Heart left ventricle (tissue), 16 donors: ENCODE data around the gene LPO. TPM values are rescaled to one million over a fixed set of nuclear protein-coding genes. Genes with fewer than 3 reads are reported as not detected.

ENCODE experiments used
- ATAC-seq, 4 donors: fragments of 200-7000 bp; cut with Tn5 transposase; one replicate each; pipeline ENCODE4 v1.9.1; 2020 to 2022; ENCODE audit warnings: moderate library complexity in 4 of 4, mild to moderate bottlenecking in 3 of 4, moderate number of reproducible peaks in 1 of 4
- DNase-seq, 5 donors: peaks; one replicate each; pipeline ENCODE4 v3.0.0-alpha.2; 2020
- H3K27ac ChIP-seq, 12 donors: fragments of 200-600 bp; sonication (generic) in 4 of 12; one replicate each; pipeline versions ENCODE4 v1.5.0 to v1.8.0; 2016 to 2022; ENCODE audit warnings: mild to moderate bottlenecking in 2 of 12
- H3K27me3 ChIP-seq, 9 donors: fragments of 200-600 bp; sonication (generic) in 2 of 9; one replicate each; pipeline versions ENCODE4 v1.5.1 to v1.8.0; 2016 to 2022; ENCODE audit warnings: mild to moderate bottlenecking in 3 of 9
- H3K36me3 ChIP-seq, 9 donors: fragments of 200-600 bp; sonication (generic) in 2 of 9; one replicate each; pipeline versions ENCODE4 v1.5.0 to v1.8.0; 2018 to 2022; ENCODE audit warnings: mild to moderate bottlenecking in 2 of 9
- H3K4me1 ChIP-seq, 12 donors: fragments of 200-600 bp; sonication (generic) in 4 of 12; one replicate each; pipeline versions ENCODE4 v1.5.0 to v1.8.0; 2016 to 2022; ENCODE audit warnings: mild to moderate bottlenecking in 3 of 12
- H3K4me3 ChIP-seq, 12 donors: fragments of 200-600 bp; sonication (generic) in 4 of 12; one replicate each; pipeline versions ENCODE4 v1.5.0 to v1.8.0; 2017 to 2022; ENCODE audit warnings: mild to moderate bottlenecking in 9 of 12, moderate library complexity in 4 of 12
- H3K9me3 ChIP-seq, 12 donors: fragments of 200-600 bp; sonication (generic) in 4 of 12; one replicate each; pipeline versions ENCODE4 v1.5.0 to v1.8.0; 2016 to 2022; ENCODE audit warnings: mild to moderate bottlenecking in 1 of 12
- CTCF ChIP-seq, 12 donors: fragments of 200-600 bp; sonication (generic) in 4 of 12; IDR thresholded peaks; one replicate each; pipeline versions ENCODE4 v1.5.0 to v1.8.0; 2018 to 2022; ENCODE audit warnings: antibody characterized with exemption in 12 of 12, mild to moderate bottlenecking in 5 of 12
- POLR2A ChIP-seq, 2 donors: fragments of 450-650 bp; IDR thresholded peaks; one replicate each; pipeline ENCODE4 v1.6.1; 2017; ENCODE audit warnings: antibody characterized with exemption in 2 of 2, mild to moderate bottlenecking in 2 of 2, moderate library complexity in 2 of 2
- WGBS, 4 donors: extraction: QIAGEN DNeasy Blood & Tissue Kit in 2 of 4; methylation state at CpG; one replicate each; pipeline versions ENCODE4 v1.1.5 to v1.1.7; 2013 to 2018; 5-methylcytosine and 5-hydroxymethylcytosine counted together
- intact Hi-C, 10 donors: fragments of 100-400 bp; cut with DNase I; formaldehyde crosslinking; loops; one replicate each; pipeline versions ENCODE4 v1.11.1 to v1.14.2; 2022
- polyA plus RNA-seq, 2 donors: library from polyadenylated mRNA; stranded (reverse); fragments of 200-250 nt; gene quantifications; one replicate each; pipeline ENCODE4 v1.2.3, GENCODE V29; 2013
- total RNA-seq, 9 donors: library from RNA; depleted of rRNA in 2 of 9; stranded (reverse); fragments of >200 nt in 2 of 9; fragmentation: NEBNext Ultra II Directional in 3 of 9; extraction: Animal tissue kit (Norgen Biotek cat#: 25700) in 3 of 9; gene quantifications; one replicate each; pipeline versions ENCODE4 v1.1.0 to v1.2.4, GENCODE V29; 2016 to 2023
- donor health status: ischemic (EF 13 %, LVEDD 7.1; RV severe dilation, severe dysfunction).
- donor health status: healthy with polysubstance abuse.
- donor health status: DM: no; HTN: yes; CAD: no.
- donor health status: DM: no; HTN: no; CAD: no.
- donor health status: ischemic (EF 25% LVEDD 6.9; RV normal size, moderate dysfunction).
- donor health status: ischemic (EF 25% LVEDD 5.7; RV mildly dilated, moderate dysfunction).
- donor health status: healthy.
- donor health status: DM: yes; HTN: yes; CAD: no.
- donor health status: ischemic (EF 35%, LVEDD 5.7; RV mildly dilated, moderate dysfunction).
- donor health status: nonischemic (EF 11% LVEDD 7.7; RV severe dilation, severe dysfunction).
- donor health status: DM: yes; HTN: yes; CAD: no.
- donor health status: PGD.
- donor health status: ischemic (EF 29% LVEDD 5.4; RV normal size, mild dysfunction).
- donor health status: nonischemic (EF 23%, LVEDD 6.1; RV moderate dilation, normal function).

LPO gene
- total and polyA plus RNA-seq, 11 donors, result not detected

- peak in 2 of 5 donors; percentile 9 to 20 for DNase-seq
- no peaks in the 10 kb centered on the region for H3K27me3 ChIP-seq
- intact Hi-C loops, result loop anchor here in 4 of 10 donors (5.0 to 10.0 kb wide), 5 partner anchors 58 to 131 kb away; partner anchors contain the start of gene RNF43 (in 3 of the 4)
Measured at GRCh38 chr17:58316260-58316960, 78.0 kb downstream of the LPO start.

GRCh38 chr17:58317421-58318064 is 79.2 kb downstream of the LPO start:
- Histone ChIP-seq H3K9me3 (no peaks in the 10 kb centered on the region), H3K36me3 (peaks cover 0 to 4% (median 0%) of the 10 kb centered on the region in 9 donors), H3K4me1 (peaks cover 0 to 3% (median 0%) of the 10 kb centered on the region in 12 donors), H3K27me3 (no peaks in the 10 kb centered on the region), H3K4me3 (no peak overlapping the region), H3K27ac (peak overlapping the region in 1 of 12 donors; percentile 48)
- 27 to 36% (median 34%) methylated on average over 5 of the region's 5 CpGs for WGBS, 4 donors
- DNase-seq (peak in 3 of 5 donors; percentile 23 to 44 (median 30)), ATAC-seq (peak in 3 of 4 donors; percentile 50 to 63 (median 51))
- TF ChIP-seq POLR2A (IDR thresholded peaks at IDR 0.05) (no peak), CTCF (IDR thresholded peaks at IDR 0.05) (peak in 11 of 12 donors; percentile 23 to 60 (median 43))
- intact Hi-C loops, result loop anchor here in 4 of 10 donors (5.0 to 10.0 kb wide), 5 partner anchors 57 to 130 kb away; partner anchors contain the start of gene RNF43 (in 3 of the 4)

More at GRCh38 chr17:58316260-58316960, 78.0 kb downstream of the LPO start:
- H3K36me3 ChIP-seq, result peaks cover 0 to 4% (median 0%) of the 10 kb centered on the region in 9 donors
- H3K27ac ChIP-seq, result no peak overlapping the region
- H3K4me1 ChIP-seq, result peaks cover 0 to 3% (median 0%) of the 10 kb centered on the region in 12 donors
- no peak overlapping the region for H3K4me3 ChIP-seq
- no peak for ATAC-seq
- WGBS, 4 donors, result 79 to 95% (median 84%) methylated on average over 3 to 8 of the region's 8 CpGs
- no peaks in the 10 kb centered on the region for H3K9me3 ChIP-seq
- TF ChIP-seq CTCF (IDR thresholded peaks at IDR 0.05), result no peak
- no peak for TF ChIP-seq POLR2A (IDR thresholded peaks at IDR 0.05)

- Histone ChIP-seq H3K4me1 (peaks cover 0 to 3% (median 0%) of the 10 kb centered on the region in 12 donors), H3K36me3 (peaks cover 0 to 4% (median 0%) of the 10 kb centered on the region in 9 donors), H3K4me3 (no peak overlapping the region), H3K27ac (peak overlapping the region in 1 of 12 donors; percentile 48), H3K9me3 (no peaks in the 10 kb centered on the region), H3K27me3 (no peaks in the 10 kb centered on the region)
- intact Hi-C loops, result loop anchor here in 4 of 10 donors (5.0 to 10.0 kb wide), 5 partner anchors 57 to 129 kb away; partner anchors contain the start of gene RNF43 (in 3 of the 4)
- WGBS, 4 donors, result 88 to 90% (median 89%) methylated on average over 8 to 9 of the region's 9 CpGs
- peak in 2 of 5 donors; percentile 9 to 33 for DNase-seq
- no peak for ATAC-seq
- no peak for TF ChIP-seq CTCF (IDR thresholded peaks at IDR 0.05)
- TF ChIP-seq POLR2A (IDR thresholded peaks at IDR 0.05), result no peak
Measured at GRCh38 chr17:58318065-58318481, 79.7 kb downstream of the LPO start.

Other genes starting within 250 kb of the LPO start
- gene SRSF1, start 231.3 kb upstream of the LPO start, total RNA-seq, result 100 to 1,000 TPM in 4 of 9 donors, 10 to 100 TPM in 5; 80.8 to 114 (median 99.7) TPM
- 100 to 1,000 TPM in 1 of 2 donors, 10 to 100 TPM in 1; 48.2 to 129 TPM for gene SRSF1, start 231.3 kb upstream of the LPO start, polyA plus RNA-seq
- 100 to 1,000 TPM in 1 of 9 donors, 10 to 100 TPM in 8; 41.4 to 102 (median 74.0) TPM for gene DYNLL2, start 155.2 kb upstream of the LPO start, total RNA-seq
- 10 to 100 TPM; 70.8 to 89.4 TPM for gene DYNLL2, start 155.2 kb upstream of the LPO start, polyA plus RNA-seq
- gene OR4D1, start 90.2 kb upstream of the LPO start, total RNA-seq, result not detected
- gene OR4D1, start 90.2 kb upstream of the LPO start, polyA plus RNA-seq, result not detected
- not detected for gene OR4D2, start 71.6 kb upstream of the LPO start, total RNA-seq
- gene OR4D2, start 71.6 kb upstream of the LPO start, polyA plus RNA-seq, result not detected
- not detected for gene EPX, start 45.9 kb upstream of the LPO start, total RNA-seq
- gene EPX, start 45.9 kb upstream of the LPO start, polyA plus RNA-seq, result not detected
- 10 to 100 TPM in 3 of 9 donors, 1 to 10 TPM in 6; 3.3 to 15.1 (median 8.6) TPM for gene MKS1, start 19.3 kb upstream of the LPO start, total RNA-seq
- gene MKS1, start 19.3 kb upstream of the LPO start, polyA plus RNA-seq, result 1 to 10 TPM; 6.1 to 6.3 TPM
- 1 to 10 TPM in 1 of 9 donors, under 1 TPM in 5, not detected in 3; 0.12 to 2.8 (median 0.35) TPM for gene MPO, start 42.4 kb downstream of the LPO start, total RNA-seq
- under 1 TPM in 1 of 2 donors, not detected in 1; 0.11 TPM for gene MPO, start 42.4 kb downstream of the LPO start, polyA plus RNA-seq
- 10 to 100 TPM in 6 of 9 donors, 1 to 10 TPM in 3; 5.1 to 23.1 (median 13.3) TPM for gene TSPOAP1, start 90.2 kb downstream of the LPO start, total RNA-seq
- gene TSPOAP1, start 90.2 kb downstream of the LPO start, polyA plus RNA-seq, result 10 to 100 TPM in 1 of 2 donors, 1 to 10 TPM in 1; 1.6 to 19.0 TPM
- gene SUPT4H1, start 113.6 kb downstream of the LPO start, total RNA-seq, result 10 to 100 TPM; 44.1 to 69.9 (median 58.0) TPM
- 10 to 100 TPM; 53.9 to 92.7 TPM for gene SUPT4H1, start 113.6 kb downstream of the LPO start, polyA plus RNA-seq
- 1 to 10 TPM; 3.8 to 7.5 (median 5.1) TPM for gene RNF43, start 178.9 kb downstream of the LPO start, total RNA-seq
- gene RNF43, start 178.9 kb downstream of the LPO start, polyA plus RNA-seq, result 1 to 10 TPM; 1.9 to 2.7 TPM
- gene HSF5, start 249.8 kb downstream of the LPO start, total RNA-seq, result under 1 TPM in 2 of 9 donors, not detected in 7; 0.06 to 0.19 TPM
- gene HSF5, start 249.8 kb downstream of the LPO start, polyA plus RNA-seq, result not detected